ENCODE results near the gene PLA2G6. TPM values are rescaled to one million over a fixed set of nuclear protein-coding genes. Genes with fewer than 3 reads are reported as not detected.

The PLA2G6 gene
- total and polyA plus RNA-seq, 2 of the 13 experiments (the other 11 are each of a cell fraction or from before 2014, with no cell fraction given), result 4.8 to 11.5 TPM

DNA sequence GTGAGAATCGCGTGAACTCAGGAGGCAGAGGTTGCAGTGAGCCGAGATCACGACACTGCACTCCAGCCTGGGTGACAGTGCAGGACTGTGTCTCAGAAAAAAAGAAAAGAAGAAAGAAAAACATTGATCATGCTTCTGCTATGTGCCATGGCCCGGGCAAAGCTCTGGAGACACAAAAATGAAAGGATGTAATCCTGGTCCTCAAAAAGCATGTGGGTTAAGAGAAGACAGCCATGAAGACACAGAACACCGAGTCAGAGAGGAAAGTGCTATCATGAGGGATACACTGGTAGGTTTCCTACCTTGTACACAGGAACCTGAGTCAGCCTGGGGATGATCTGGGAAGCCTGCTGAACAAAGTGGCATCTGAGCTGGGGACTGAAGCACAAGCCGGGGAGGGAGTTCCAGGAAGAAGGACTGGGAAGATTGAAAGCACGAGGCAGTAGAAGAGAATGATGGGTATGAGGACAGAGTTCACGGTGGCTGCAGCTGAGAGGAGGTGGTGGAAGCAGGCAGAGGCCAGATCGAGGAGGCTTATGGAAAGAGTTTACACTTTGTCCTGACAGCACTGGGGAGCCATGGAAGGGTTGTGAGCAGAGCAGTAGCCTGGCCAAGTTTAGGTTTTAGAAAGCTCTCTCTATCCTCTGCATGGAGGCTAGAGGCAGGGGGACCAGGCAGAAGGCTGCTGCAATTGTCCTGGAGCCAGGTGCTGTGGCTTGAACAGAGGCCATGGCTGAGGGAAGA lies 10.3 kb upstream of the PLA2G6 start (continued):
- TF ChIP-seq NRL (CRISPR knock-in tag; IDR thresholded peaks at IDR 0.05; ENCODE audit: borderline replicate concordance) (peak; percentile 58; the same call in 1 of the 2 replicates), ZNF644 (CRISPR knock-in tag; IDR thresholded peaks at IDR 0.05; ENCODE audit: low read depth) (no peak)
- TF ChIP-seq, protein P1, sequence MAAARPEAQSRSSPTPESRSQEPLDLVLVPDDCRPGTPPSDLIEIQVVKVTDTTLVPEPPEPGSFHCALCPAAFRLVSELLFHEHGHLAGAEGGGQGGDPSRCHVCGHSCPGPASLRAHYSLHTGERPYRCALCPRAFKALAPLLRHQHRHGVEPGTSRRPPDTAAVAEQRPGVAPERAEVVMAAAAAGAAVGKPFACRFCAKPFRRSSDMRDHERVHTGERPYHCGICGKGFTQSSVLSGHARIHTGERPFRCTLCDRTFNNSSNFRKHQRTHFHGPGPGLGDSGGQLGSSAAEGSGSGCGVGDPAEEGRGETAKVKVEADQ (CRISPR knock-in tag; IDR thresholded peaks at IDR 0.05; ENCODE audit: borderline replicate concordance), result no peak
- TF ChIP-seq, protein P2, sequence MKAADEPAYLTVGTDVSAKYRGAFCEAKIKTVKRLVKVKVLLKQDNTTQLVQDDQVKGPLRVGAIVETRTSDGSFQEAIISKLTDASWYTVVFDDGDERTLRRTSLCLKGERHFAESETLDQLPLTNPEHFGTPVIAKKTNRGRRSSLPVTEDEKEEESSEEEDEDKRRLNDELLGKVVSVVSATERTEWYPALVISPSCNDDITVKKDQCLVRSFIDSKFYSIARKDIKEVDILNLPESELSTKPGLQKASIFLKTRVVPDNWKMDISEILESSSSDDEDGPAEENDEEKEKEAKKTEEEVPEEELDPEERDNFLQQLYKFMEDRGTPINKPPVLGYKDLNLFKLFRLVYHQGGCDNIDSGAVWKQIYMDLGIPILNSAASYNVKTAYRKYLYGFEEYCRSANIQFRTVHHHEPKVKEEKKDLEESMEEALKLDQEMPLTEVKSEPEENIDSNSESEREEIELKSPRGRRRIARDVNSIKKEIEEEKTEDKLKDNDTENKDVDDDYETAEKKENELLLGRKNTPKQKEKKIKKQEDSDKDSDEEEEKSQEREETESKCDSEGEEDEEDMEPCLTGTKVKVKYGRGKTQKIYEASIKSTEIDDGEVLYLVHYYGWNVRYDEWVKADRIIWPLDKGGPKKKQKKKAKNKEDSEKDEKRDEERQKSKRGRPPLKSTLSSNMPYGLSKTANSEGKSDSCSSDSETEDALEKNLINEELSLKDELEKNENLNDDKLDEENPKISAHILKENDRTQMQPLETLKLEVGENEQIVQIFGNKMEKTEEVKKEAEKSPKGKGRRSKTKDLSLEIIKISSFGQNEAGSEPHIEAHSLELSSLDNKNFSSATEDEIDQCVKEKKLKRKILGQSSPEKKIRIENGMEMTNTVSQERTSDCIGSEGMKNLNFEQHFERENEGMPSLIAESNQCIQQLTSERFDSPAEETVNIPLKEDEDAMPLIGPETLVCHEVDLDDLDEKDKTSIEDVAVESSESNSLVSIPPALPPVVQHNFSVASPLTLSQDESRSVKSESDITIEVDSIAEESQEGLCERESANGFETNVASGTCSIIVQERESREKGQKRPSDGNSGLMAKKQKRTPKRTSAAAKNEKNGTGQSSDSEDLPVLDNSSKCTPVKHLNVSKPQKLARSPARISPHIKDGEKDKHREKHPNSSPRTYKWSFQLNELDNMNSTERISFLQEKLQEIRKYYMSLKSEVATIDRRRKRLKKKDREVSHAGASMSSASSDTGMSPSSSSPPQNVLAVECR (CRISPR knock-in tag; IDR thresholded peaks at IDR 0.05; ENCODE audit: borderline replicate concordance), result no peak; the same call in 1 of the 2 replicates
- TF ChIP-seq, protein P3, sequence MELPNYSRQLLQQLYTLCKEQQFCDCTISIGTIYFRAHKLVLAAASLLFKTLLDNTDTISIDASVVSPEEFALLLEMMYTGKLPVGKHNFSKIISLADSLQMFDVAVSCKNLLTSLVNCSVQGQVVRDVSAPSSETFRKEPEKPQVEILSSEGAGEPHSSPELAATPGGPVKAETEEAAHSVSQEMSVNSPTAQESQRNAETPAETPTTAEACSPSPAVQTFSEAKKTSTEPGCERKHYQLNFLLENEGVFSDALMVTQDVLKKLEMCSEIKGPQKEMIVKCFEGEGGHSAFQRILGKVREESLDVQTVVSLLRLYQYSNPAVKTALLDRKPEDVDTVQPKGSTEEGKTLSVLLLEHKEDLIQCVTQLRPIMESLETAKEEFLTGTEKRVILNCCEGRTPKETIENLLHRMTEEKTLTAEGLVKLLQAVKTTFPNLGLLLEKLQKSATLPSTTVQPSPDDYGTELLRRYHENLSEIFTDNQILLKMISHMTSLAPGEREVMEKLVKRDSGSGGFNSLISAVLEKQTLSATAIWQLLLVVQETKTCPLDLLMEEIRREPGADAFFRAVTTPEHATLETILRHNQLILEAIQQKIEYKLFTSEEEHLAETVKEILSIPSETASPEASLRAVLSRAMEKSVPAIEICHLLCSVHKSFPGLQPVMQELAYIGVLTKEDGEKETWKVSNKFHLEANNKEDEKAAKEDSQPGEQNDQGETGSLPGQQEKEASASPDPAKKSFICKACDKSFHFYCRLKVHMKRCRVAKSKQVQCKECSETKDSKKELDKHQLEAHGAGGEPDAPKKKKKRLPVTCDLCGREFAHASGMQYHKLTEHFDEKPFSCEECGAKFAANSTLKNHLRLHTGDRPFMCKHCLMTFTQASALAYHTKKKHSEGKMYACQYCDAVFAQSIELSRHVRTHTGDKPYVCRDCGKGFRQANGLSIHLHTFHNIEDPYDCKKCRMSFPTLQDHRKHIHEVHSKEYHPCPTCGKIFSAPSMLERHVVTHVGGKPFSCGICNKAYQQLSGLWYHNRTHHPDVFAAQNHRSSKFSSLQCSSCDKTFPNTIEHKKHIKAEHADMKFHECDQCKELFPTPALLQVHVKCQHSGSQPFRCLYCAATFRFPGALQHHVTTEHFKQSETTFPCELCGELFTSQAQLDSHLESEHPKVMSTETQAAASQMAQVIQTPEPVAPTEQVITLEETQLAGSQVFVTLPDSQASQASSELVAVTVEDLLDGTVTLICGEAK (IDR thresholded peaks at IDR 0.05), result no peak
- TF ChIP-seq, protein P3 (CRISPR knock-in tag; IDR thresholded peaks at IDR 0.05), result 0 out of 2 replicates have a peak, but pooled peaks have one; percentile 46
